HG03159 (cell line): Measurements from ENCODE around the gene UBAC2.

Experiments
- ATAC-seq: cut with Tn5 transposase; IDR thresholded peaks from one replicate; pipeline ENCODE4 v1.9.1; 2021; ENCODE audit warnings: mild to moderate bottlenecking, moderate library complexity; ENCODE audit not compliant: unreplicated experiment

UBAC2 gene

GRCh38 chr13:99200432-99201167 is at the start of gene UBAC2:
TSS of gene UBAC2 (plus strand) at chr13:99200854. CDS start at chr13:99200909, 55 bp downstream.
- peak; percentile 68 for ATAC-seq

GRCh38 chr13:99151516-99151915 is 49.1 kb upstream of the UBAC2 start:
- peak; percentile 82 for ATAC-seq

DNA sequence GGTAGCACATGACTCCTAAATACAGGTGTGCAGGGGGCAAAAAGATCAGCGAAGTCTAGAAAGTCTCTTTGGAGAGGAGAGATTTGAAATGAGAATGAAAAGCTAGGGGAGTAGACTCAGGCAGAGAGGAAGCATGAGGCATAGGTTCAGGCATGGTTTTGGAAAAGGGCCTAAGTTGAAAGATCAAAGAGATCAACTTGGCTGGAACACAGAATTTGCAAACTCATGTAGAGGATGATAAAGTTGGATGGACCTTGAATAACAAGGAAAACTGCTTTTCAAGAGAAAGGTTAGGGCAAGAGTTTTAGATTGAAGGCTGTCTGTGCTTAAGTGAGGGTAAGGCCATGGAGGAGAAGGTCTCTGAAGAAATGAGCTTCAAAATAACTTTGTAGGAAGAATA is 47.4 kb upstream of the UBAC2 start:
- no peak for ATAC-seq

DNA sequence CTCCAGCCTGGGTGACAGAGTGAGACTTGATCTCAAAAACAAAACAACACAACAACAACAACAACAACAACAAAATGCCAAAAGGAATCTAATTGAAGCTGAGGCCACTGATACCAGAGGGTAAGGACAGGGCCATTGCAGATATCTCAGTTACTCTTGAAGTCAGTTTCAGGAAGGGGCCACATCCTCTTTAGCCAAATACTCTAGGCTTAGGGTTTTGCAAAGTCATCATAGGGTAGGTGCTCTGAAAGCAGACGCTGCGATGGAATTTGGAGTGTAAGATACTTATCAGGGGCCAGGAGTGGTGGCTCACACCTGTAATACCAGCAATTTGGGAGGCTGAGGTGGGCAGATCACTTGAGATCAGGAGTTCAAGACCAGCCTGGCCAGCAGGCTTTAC is 46.6 kb upstream of the UBAC2 start:
- ATAC-seq: peak; percentile 63

- ATAC-seq: no peak
Measured at GRCh38 chr13:99155821-99156220, 44.8 kb upstream of the UBAC2 start.

- ATAC-seq: no peak
Measured at GRCh38 chr13:99157046-99157445, 43.6 kb upstream of the UBAC2 start.

GRCh38 chr13:99158846-99159245 is 41.8 kb upstream of the UBAC2 start:
- no peak for ATAC-seq

- no peak for ATAC-seq
Measured at GRCh38 chr13:99159331-99160061, 41.2 kb upstream of the UBAC2 start.

DNA sequence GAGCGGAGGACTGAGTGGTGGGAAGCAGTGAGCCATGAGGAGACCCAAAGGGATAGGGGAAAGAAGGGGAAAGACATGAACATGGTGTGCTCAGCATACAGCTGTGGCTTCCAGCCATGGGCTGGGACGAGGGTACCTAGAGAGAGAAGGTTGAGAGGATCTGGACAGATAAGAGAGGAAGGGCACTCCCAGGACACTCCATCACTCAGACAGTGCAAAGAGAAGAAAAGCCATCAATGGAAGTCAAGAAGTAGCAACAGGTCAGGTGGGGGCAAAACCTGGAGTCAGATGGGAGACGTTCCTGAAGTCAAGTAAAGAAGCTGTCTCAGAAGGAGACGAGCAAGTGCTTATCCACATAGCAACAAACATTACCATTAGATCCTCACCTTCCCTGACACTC is 40.2 kb upstream of the UBAC2 start:
- no peak for ATAC-seq

- ATAC-seq: no peak
Measured at GRCh38 chr13:99161512-99161911, 39.1 kb upstream of the UBAC2 start.

GRCh38 chr13:99162567-99163361 is 37.9 kb upstream of the UBAC2 start:
- ATAC-seq: no peak

DNA sequence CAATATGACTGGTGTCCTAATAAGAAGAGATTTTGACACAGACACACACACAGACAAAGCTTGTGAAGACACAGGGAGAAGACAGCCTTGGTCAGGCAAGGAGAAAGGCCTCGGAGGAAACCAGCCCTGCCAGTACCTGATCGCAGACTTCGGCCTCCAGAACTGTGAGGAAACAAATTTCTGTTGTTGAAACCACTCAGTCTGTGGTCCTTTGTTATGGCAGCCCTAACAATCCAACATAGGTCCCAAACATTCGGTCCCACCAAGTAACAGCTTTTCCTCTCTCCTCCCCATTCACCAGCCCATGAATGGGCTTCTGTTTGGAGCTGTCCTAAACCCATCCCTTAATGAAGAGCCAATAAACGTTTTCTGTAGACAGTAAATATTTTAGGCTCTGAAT is 36.4 kb upstream of the UBAC2 start:
- ATAC-seq: no peak

DNA sequence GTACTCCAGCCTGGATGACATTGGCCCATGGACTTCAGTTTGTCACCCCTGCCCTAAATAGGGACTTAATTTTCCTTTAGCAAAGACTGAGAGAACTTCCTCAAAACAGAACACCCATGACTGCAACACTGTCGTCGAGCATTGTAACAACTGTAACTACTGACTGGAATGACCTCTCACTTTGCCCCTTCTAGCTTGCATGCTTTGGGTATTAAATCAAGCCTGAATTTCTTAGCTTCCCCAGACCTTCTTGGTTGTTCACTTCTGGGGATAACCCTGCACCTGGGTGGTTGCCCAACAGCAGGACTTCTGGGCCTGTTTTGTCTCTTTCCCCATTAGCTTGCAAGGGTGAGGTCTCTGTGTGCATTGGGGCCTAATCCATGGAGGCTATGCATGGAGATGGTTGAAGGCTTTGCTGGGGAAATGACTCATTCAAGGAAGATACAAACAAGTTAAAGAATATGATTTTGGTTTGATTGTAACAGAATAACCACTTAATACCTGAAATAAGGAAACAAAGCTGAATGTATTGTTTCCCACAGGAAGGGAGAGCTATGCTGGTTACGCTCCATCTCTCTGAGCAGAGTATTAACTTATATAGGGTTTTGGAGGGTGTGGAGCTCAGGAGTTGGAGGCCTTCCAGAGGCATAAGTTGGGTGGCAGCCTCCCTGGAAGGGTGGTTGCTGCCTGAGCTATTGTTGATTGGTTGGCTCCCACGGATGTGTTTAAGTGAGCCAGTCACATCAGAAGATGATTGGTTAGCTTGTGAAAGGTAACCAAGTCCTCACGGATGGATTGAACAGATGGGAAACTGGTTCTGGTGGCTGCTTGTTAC is 34.7 kb upstream of the UBAC2 start:
- no peak for ATAC-seq

- ATAC-seq: no peak
Measured at GRCh38 chr13:99172951-99173350, 27.7 kb upstream of the UBAC2 start.

GRCh38 chr13:99173606-99174005 is 27.0 kb upstream of the UBAC2 start:
- no peak for ATAC-seq

DNA sequence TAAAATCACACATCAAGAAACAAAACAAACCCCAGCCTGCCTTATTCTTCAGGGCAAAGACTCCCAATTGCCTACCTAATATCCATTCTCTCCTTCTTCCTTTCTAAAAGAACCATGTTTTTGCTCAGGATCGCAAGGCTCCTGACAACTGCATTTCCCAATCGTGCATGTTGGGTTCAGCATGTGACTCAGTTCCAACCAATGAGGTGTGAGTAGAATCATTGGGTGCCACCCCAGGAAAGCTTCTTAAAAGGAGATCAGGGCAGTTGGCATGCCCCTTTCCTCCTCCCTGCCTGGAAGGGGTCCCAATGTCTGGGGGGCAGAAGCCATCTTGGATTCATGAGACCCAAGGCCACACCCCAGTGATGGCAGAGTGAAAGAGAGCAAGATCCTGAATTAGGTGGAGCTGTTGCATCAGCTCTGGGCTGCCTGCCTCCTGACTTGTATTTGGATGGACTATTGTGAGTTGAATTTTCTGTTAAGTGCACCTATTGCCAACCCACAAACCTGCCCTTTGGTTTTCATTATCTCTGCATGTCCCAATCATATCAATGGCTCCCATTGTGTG is 26.0 kb upstream of the UBAC2 start:
- no peak for ATAC-seq

DNA sequence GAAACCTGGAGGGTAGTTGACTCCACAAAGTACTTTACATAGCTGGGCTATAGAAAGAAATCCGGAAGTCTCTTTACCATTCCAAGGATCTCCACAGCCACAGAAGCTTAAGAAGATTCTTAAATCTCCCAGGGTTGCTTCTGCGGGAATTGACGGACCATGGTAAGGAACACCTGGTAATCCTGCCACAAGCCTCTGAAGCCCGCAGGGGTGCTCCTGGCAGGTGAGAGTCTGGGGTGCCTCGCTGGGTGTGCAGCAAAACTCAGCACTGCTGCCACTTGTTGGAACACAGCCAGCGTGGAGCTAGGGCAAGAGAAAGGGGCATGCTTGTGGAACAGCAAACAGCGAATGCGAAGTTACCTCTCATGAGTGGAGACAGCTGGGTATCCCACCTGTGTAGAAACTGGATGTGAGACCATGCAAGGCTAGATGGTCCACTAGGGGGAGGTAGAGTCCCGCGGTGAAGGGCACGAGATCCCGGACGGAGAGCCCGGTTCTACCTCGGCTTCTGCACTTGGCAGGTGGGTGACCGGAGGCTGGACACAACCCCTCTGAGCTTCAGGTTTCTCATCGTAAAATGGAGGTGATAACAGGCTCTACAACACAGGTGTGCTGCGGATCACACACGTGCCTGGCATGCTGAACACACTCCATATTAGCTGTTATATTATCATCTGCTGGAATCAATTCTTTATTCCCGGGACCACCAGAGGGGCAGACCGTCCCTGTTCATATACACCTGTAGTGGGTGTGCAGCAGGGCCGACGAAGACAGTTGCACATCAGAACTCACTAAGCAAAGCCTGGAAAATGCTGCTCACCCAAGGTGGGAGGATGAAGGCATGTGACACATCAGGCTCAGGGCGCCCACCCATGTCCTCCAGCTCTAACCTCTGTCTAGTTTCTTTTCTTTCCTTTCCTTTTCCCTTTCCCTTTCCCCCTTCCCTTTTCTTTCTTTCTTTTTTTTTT is 24.1 kb upstream of the UBAC2 start:
- ATAC-seq: peak; percentile 70

DNA sequence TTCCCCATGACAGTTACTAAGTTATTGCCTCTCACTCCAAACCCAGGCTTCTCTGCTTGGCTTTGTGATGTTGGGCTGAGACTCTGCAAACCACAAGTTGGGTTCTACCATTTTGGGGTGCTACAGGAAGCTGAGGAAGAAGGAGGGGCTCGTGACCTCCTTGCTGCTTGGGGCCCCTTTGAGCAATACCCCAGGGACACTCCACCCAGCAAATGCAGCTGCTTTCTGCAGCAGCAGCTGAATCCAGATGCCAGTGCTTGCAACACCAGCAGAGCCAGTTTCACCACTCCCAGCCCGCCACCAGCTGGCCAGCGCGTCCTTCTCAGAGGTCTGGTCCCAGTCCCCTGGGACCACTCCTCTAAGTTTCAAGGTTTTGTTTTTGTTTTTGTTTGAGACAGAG is 22.0 kb upstream of the UBAC2 start:
- ATAC-seq: peak; percentile 45

DNA sequence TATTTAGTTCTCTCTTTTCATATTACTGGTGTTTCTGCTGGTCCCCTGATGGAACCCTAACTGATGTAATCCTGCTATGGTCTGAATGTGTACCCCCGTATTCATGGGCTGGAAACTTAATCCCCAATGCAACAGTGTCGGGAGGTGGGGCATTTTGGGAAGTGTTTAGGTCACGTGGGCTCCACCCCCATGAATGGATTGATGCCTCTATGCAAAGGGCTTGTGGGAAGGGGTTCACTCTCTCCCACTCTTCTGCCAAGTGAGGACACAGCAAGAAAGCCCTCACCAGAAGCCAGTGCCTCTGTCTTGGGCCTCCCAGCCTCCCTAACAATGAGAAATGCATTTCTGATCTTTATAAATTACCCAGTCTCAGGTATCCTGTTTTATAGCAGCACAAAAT is 21.2 kb upstream of the UBAC2 start:
- no peak for ATAC-seq
